ENCODE results near the gene SNAPC4.
"Not testable (repeated sequence)": the region's sequence is repeated elsewhere in the genome, so short reads cannot be mapped to it uniquely, and the experiment has no call there.

SNAPC4 gene

DNA sequence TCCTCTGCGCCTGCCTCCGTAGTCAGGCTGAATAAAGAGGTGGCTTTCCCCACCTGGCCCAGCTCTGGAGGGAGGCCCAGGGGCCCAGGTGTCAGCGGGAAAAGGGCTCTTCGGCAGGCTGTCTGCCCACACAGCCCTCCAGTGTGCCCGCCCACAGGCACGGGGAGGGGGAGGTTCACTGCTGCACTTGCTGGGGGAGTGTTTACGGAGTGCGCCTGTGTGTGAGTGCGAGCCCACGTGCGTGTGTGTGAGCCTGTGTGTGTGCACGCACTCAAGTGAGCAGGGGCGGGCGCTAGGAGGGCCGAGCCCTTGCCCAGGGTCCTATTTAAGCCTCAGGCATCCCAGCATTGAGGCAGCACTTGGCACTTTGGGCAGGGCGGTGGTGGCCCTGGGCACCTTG, 47.3 kb downstream of the SNAPC4 start:
- no peak for DNase-seq

DNA sequence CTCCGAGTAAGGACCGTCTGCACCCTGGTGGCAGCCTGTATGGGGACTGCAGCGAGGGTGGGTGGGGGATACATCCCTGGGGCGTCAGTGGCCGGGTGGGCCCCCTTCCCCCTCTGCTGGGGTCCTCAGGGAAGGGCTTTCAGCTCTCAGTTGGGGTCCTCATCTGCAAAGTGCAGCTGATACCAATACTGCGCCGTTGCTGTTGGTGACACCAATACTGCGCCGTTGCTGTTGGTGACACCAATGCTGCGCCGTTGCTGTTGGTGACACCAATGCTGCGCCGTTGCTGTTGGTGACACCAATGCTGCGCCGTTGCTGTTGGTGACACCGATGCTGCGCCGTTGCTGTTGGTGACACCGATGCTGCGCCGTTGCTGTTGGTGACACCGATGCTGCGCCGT, 48.1 kb downstream of the SNAPC4 start:
- DNase-seq, result not testable (repeated sequence)

DNA sequence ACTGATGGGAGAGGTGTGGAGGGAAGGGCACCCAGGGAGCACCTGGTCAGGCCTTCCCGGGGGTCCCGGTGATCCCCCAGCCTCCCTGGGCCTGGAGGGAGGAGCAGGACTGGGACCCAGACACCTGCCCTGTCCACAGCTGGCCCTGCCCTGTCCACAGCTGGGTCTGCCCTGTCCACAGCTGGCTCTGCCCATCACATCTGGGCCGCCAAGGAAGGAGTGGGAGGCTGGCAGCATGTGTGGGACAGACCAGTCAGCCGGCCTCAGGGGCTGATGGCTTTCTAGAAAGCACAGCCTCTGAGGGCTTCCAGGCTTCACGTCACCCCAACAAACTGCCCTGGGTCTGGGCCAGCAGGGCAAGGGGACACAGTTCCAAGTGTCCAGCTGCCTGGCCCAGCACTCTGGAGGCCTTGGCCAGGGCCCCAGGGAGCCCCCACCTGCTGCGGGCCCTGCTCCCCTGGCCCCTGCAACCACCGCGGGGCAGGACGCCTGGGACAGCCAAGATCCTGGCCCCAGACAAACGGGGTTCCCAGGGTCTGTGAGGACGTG, 48.6 kb downstream of the SNAPC4 start:
- no peak for DNase-seq

Measured in activated CD4-positive, alpha-beta T cell treated with anti-CD3 and anti-CD28 coated beads for 48 hours (primary cell).